ENCODE data around the gene WFDC12.

DNA sequence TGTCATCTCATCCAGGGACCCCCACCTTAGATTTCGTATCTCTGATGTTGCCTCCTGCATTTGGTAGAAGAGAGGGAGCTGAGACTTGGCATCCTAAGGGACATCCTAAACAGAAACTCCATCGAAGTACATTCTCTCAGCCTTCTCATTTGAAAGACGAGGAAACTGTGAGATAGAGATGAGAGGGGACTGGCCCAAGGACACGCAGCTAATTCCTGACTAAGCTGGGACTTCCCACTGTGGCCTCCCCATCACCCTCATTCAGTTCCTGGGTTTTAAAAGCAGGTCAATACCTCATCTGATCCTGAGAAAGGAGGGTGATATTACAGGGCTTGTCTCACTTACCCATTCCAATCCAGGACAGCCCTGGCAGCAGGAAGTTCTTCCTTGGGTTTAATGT lies 8.4 kb downstream of the WFDC12 start:
- TF ChIP-seq, protein P1, sequence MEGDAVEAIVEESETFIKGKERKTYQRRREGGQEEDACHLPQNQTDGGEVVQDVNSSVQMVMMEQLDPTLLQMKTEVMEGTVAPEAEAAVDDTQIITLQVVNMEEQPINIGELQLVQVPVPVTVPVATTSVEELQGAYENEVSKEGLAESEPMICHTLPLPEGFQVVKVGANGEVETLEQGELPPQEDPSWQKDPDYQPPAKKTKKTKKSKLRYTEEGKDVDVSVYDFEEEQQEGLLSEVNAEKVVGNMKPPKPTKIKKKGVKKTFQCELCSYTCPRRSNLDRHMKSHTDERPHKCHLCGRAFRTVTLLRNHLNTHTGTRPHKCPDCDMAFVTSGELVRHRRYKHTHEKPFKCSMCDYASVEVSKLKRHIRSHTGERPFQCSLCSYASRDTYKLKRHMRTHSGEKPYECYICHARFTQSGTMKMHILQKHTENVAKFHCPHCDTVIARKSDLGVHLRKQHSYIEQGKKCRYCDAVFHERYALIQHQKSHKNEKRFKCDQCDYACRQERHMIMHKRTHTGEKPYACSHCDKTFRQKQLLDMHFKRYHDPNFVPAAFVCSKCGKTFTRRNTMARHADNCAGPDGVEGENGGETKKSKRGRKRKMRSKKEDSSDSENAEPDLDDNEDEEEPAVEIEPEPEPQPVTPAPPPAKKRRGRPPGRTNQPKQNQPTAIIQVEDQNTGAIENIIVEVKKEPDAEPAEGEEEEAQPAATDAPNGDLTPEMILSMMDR (IDR thresholded peaks at IDR 0.05), result no peak
- TF ChIP-seq POLR2A (IDR thresholded peaks at IDR 0.05), result no peak
- no peak for TF ChIP-seq POLR2AphosphoS5 (IDR thresholded peaks at IDR 0.05)
